T-helper 17 cell (primary cell): ENCODE measurements around the gene WDR31. TPM values are rescaled to one million over a fixed set of nuclear protein-coding genes. Genes with fewer than 3 reads are reported as not detected.
"Not testable (repeated sequence)": the region's sequence is repeated elsewhere in the genome, so short reads cannot be mapped to it uniquely, and the experiment has no call there.

Experiments used
- ATAC-seq: fragments of 150-1000 bp; cut with Tn5 transposase; 2 replicates; pipeline ENCODE4 v1.10.0; 2021; ENCODE audit warnings: mild to moderate bottlenecking, moderate library complexity
- DNase-seq, 3 donors: peaks; one replicate each; pipeline versions ENCODE4 v3.0.0 to v3.0.0-alpha.2; 2020 to 2021
- H3K9me3 ChIP-seq: one replicate; pipeline ENCODE4 v1.7.0; 2013; ENCODE audit warnings: low read length, mild to moderate bottlenecking; ENCODE audit not compliant: control insufficient read depth, poor library complexity, severe bottlenecking
- H3K27ac Mint-ChIP-seq: one replicate; pipeline ENCODE4 v1.8.0; 2022; ENCODE audit warnings: mild to moderate bottlenecking, moderate library complexity, mixed read lengths
- H3K27me3 Mint-ChIP-seq: one replicate; pipeline ENCODE4 v1.8.0; 2022; ENCODE audit warnings: mixed read lengths
- H3K36me3 Mint-ChIP-seq: one replicate; pipeline ENCODE4 v1.8.0; 2022; ENCODE audit warnings: low read depth, mixed read lengths
- H3K4me1 Mint-ChIP-seq: one replicate; pipeline ENCODE4 v1.8.0; 2022; ENCODE audit warnings: mild to moderate bottlenecking, mixed read lengths
- H3K4me3 Mint-ChIP-seq: one replicate; pipeline ENCODE4 v1.8.0; 2022; ENCODE audit warnings: mild to moderate bottlenecking, moderate library complexity, mixed read lengths
- total RNA-seq, 4 donors: library from RNA in 2 of 4; stranded (reverse) in 2 of 4; gene quantifications; one replicate each; pipeline ENCODE4 v1.2.3 and lab custom pipeline; 2022 to 2026

The WDR31 gene
- total RNA-seq (under 1 TPM; 0.82 to 0.86 TPM), total RNA-seq (lab: John Stamatoyannopoulos, UW) (0.53 to 2.2 reads per million in 2 donors)

DNA sequence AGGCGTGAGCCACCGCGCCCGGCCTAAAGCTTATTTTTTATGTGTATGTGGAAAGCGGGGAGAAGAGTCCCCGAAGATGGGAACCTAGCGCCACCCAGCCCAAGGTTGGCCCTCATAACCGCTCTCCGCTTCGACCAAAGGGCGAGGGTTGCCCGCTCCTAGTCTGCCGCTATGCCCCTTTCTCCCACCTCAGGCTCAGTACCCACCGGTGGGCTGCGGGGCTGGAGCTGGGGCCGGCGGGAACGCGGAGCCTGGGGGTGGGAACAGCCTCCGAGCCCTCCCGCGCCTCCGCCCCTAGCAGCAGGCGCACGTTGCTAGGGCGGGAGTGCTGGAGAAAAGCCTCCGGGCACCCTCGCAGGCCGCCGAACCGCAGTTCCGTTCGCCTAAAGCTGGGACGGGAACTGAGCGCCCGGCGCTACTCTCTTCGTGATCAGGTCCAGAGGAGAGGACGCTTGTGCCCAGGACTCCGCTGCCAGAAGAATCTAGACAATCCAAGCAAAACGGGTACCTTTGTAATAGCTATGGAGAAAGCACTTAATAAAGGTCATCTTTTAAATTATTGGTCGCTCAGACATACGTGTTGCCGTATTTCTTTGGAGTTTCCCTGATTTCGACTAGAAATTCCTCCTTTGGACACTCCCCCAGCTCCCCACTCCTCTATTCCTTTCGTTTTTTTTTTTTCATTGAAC lies at the start of gene WDR31:
WDR31 (minus strand) TSS at position 265 of the 689 bp plus-strand sequence. CDS start 8,253 bp downstream, outside the sequence.
- no peaks in the 10 kb centered on the region for H3K36me3 Mint-ChIP-seq
- H3K4me3 Mint-ChIP-seq: peak within 1 kb of the TSS; percentile 89
- H3K27ac Mint-ChIP-seq: peak within 1 kb of the TSS; percentile 72
- no peaks in the 10 kb centered on the region for H3K9me3 ChIP-seq
- H3K4me1 Mint-ChIP-seq: peaks cover 14% of the 10 kb centered on the region
- peaks cover 9% of the 10 kb centered on the region for H3K27me3 Mint-ChIP-seq
- DNase-seq (peak; percentile 53 to 70 (median 54)), ATAC-seq (peak; percentile 98)

GRCh38 chr9:113389451-113389850 lies 49.4 kb upstream of the WDR31 start:
- ATAC-seq: no peak
- H3K9me3 ChIP-seq: no peaks in the 10 kb centered on the region
- Mint-ChIP-seq H3K27ac (no peak overlapping the region), H3K4me3 (no peak overlapping the region), H3K36me3 (peaks cover 8% of the 10 kb centered on the region), H3K27me3 (no peaks in the 10 kb centered on the region), H3K4me1 (peaks cover 2% of the 10 kb centered on the region)
- DNase-seq: no peak

DNA sequence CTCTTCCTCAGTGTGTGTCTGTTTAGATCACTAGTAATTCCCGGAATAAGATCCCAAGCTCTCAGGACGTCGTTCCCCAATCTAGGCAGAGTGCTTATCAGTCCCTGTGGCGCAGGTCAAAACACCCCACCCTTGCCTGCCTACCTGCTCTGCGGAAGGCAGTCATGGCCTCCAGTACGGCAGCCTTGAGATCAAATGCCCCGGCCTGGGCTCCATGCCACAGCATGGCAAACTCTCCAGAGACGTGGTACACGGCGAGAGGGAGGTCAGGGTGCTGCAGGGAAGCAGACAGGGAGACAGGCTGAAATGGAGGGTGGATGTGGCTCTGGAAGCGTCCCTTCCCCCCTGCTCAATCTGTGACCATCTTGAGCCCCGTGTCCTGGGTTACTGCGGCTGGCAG lies 48.8 kb upstream of the WDR31 start:
- H3K27me3 Mint-ChIP-seq: no peaks in the 10 kb centered on the region
- no peak overlapping the region for H3K4me3 Mint-ChIP-seq
- DNase-seq (no peak), ATAC-seq (no peak)
- no peaks in the 10 kb centered on the region for H3K9me3 ChIP-seq
- H3K27ac Mint-ChIP-seq: no peak overlapping the region
- H3K36me3 Mint-ChIP-seq: peaks cover 8% of the 10 kb centered on the region
- H3K4me1 Mint-ChIP-seq: peaks cover 2% of the 10 kb centered on the region

DNA sequence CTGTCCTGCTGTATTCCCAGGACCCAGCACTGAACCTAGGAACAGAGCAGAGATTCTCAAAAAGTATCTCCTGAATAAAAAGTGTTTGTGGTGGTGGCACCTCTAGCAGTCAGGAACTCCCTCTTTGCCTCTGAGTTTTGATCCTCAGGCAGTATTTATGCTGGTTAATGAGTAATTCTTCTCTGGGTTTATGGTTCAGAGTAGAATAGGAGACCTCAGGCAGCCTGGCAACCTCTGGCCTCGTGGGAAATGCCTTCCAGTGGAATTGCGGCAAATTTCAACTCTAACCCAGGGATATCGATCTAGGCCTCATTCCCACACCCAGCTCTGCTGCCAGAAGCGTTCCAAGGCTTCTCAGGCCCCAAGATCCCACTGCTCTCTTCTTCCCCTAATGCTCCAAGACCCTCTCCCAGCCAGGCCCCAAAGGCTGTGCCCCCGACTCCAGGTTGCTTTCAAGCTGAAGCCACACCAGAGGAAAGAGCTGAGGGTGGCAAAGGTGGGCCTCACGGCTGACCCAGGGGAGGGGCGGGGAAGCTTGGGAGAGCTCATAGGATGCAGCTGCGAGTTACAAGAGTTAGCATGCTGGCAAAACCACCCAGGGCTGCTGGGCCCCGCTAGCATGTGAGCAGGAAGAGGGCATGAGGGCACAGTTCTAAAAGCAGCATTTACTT lies 47.6 kb upstream of the WDR31 start:
- ATAC-seq: no peak

DNA sequence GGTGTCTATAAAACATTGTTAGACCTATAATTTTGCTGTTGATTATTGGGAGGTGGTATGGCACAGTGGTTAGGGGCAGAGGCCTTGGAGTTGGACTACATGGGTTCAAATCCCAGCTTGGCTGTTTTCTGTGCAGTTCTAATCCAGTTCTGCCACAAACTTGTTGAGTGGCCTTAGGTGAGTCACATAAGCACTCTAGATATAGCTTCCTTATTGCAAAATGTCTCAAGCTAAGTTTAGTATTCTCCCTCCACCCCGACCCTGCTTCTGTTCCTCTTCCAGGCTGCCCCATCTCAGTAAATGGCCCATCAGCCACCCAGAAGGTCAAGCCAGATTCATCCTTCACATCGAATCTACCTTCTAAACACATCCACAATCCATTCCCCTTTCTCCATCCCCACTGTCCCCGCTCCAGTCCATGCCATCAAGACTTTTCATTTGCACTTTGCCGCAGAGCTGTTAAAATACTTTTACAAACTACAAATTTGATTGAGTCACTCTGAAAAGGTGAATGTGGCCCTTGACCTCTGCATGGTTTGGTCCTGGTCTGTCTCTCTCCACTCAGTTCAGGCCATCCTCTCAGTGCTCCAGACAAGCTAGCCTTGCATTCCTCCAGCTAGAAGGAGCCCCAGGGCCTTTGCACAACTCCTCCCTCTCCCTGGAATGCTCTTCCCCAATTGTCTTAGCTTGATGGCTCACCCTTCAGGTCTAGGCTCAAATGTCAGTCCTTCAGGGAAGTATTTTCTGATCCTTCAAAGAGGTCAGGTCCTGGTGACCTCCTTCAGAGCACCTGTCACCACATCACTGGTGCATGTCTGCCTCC lies 46.7 kb upstream of the WDR31 start:
- no peaks in the 10 kb centered on the region for H3K27me3 Mint-ChIP-seq
- H3K4me1 Mint-ChIP-seq: no peaks in the 10 kb centered on the region
- H3K27ac Mint-ChIP-seq: peak overlapping the region; percentile 48
- DNase-seq (no peak), ATAC-seq (no peak)
- peaks cover 4% of the 10 kb centered on the region for H3K36me3 Mint-ChIP-seq
- H3K9me3 ChIP-seq: no peaks in the 10 kb centered on the region
- H3K4me3 Mint-ChIP-seq: no peak overlapping the region

More for the DNA sequence above, 47.6 kb upstream of the WDR31 start:
- no peaks in the 10 kb centered on the region for H3K9me3 ChIP-seq
- Mint-ChIP-seq H3K4me1 (no peaks in the 10 kb centered on the region), H3K36me3 (peaks cover 8% of the 10 kb centered on the region), H3K27me3 (no peaks in the 10 kb centered on the region), H3K27ac (no peak overlapping the region), H3K4me3 (no peak overlapping the region)
- DNase-seq: no peak

DNA sequence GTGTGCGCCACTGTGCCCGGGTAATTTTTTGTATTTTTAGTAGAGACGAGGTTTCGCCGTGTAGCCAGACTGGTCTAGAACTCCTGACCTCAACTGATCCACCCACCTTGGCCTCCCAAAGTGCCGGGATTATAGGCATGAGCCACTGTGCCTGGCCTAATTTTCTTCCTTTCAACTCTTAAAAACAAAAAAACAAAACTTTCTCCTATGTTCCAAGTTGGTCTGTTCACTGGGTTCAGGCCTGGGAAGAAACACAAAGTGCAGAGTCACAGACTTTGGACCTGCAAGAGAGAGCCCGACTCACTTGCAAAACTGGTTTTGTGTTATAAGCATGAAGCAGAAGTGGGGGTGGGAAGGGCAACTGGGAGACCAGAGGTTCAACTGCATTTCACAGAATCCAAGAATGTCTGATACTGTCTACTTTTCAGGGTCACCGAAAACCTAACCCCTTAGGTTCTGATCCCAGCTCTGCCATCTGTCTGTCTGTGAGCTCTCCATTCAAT lies 41.9 kb upstream of the WDR31 start:
- Mint-ChIP-seq H3K27ac (no peak overlapping the region), H3K4me3 (no peak overlapping the region), H3K4me1 (peaks cover 7% of the 10 kb centered on the region), H3K36me3 (no peaks in the 10 kb centered on the region), H3K27me3 (no peaks in the 10 kb centered on the region)
- no peaks in the 10 kb centered on the region for H3K9me3 ChIP-seq
- no peak for ATAC-seq
- DNase-seq: no peak

DNA sequence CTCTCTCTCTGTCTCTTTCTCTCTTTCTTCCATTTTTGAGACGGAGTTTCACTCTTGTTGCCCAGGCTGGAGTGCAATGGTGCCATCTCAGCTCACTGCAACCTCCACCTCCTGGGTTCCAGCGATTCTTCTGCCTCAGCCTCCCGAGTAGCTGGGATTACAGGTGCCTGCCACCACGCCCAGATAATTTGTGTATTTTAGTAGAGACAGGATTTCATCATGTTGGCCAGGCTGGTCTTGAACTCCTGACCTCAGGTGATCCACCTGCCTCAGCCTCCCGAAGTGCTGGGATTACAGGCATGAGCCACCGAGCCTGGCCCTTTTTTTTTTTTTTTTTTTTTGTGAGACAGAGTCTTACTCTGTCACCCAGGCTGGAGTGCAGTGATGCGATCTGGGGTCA lies 41.4 kb upstream of the WDR31 start:
- DNase-seq, H3K36me3 Mint-ChIP-seq, H3K9me3 ChIP-seq, H3K27ac Mint-ChIP-seq, H3K27me3 Mint-ChIP-seq, H3K4me1 Mint-ChIP-seq, ATAC-seq: not testable (repeated sequence)
- peak overlapping the region; percentile 57 for H3K4me3 Mint-ChIP-seq

GRCh38 chr9:113380869-113381378 lies 40.8 kb upstream of the WDR31 start:
- ATAC-seq (no peak), DNase-seq (no peak)
- H3K9me3 ChIP-seq: no peaks in the 10 kb centered on the region
- H3K4me3 Mint-ChIP-seq: no peak overlapping the region
- H3K27me3 Mint-ChIP-seq: no peaks in the 10 kb centered on the region
- no peaks in the 10 kb centered on the region for H3K36me3 Mint-ChIP-seq
- H3K4me1 Mint-ChIP-seq: peaks cover 7% of the 10 kb centered on the region
- H3K27ac Mint-ChIP-seq: peak overlapping the region; percentile 93

- not testable (repeated sequence) for ATAC-seq, H3K27me3 Mint-ChIP-seq, H3K36me3 Mint-ChIP-seq, H3K27ac Mint-ChIP-seq, H3K9me3 ChIP-seq, DNase-seq, H3K4me3 Mint-ChIP-seq
- peaks cover 15% of the 10 kb centered on the region for H3K4me1 Mint-ChIP-seq
Measured at GRCh38 chr9:113379829-113380210, 39.7 kb upstream of the WDR31 start.

- DNase-seq, H3K4me3 Mint-ChIP-seq, H3K27me3 Mint-ChIP-seq, ATAC-seq, H3K27ac Mint-ChIP-seq, H3K36me3 Mint-ChIP-seq, H3K9me3 ChIP-seq: not testable (repeated sequence)
- H3K4me1 Mint-ChIP-seq: peaks cover 18% of the 10 kb centered on the region
Measured at GRCh38 chr9:113379094-113379828, 39.2 kb upstream of the WDR31 start.

DNA sequence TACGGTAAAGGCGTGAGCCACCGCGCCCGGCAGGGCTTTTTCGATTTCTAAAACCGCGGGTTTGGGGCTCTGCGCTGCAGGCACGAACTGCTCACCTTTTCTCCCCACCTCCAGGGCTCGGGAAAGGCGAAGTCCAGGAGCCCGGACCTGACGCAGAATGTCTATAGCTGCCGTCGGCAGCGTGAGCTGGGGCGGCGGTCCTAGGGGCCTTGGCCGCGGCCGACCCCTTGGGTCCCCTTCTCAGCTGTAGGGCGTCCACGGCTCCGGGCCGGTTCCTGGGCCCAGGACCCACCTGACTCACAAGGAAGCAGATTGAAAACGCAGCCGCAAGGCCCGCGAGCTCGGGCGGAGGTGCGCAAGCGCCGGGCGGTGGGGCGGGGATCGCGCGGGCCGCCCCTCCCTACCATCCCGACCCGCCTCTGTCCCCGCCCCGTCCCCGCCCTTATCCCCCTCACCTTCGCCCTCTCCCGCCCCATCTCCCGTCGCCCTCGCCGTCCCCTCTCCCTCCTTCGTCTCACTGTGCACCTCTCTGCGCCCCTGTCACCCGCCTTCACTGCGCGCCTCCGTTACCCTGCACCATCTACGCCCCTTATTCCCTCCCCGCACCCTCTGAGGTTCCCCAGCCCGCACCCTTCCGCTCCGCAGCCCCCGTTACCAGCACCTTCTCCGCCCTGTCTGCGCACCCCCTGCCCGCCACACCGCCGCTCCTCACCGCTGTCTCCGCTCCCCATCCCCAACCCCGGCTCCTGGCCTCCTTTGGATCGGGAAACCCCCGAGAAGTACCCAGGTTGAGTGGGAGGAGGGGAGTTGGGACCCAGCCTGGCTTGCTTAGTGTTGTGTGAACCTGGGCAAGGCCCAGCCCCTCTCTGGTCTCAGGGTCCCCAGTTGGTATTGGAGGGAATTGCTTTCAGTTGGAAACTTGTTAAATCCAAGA lies 36.8 kb upstream of the WDR31 start, which contains the start of gene HDHD3:
HDHD3 (minus strand) TSS at position 353 of the 934 bp plus-strand sequence. CDS start 2,632 bp downstream, outside the sequence.
- Mint-ChIP-seq H3K4me1 (peaks cover 20% of the 10 kb centered on the region), H3K36me3 (peaks cover 2% of the 10 kb centered on the region), H3K4me3 (peak within 1 kb of the TSS; percentile 89), H3K27me3 (no peaks in the 10 kb centered on the region), H3K27ac (peak within 1 kb of the TSS; percentile 87)
- no peaks in the 10 kb centered on the region for H3K9me3 ChIP-seq
- ATAC-seq: peak; percentile 95
- DNase-seq: peak; percentile 63 to 78 (median 75)
